Nephron progenitor cell (in vitro differentiated cells): ENCODE results near the gene ABL1.

Experiments
- DNase-seq: peaks from one replicate; pipeline ENCODE4 v3.0.0; 2021
- H3K27ac Mint-ChIP-seq: 2 replicates; pipeline ENCODE4 v1.8.0; 2021; ENCODE audit warnings: mild to moderate bottlenecking, moderate library complexity, mixed read lengths
- H3K27me3 Mint-ChIP-seq: 2 replicates; pipeline ENCODE4 v1.8.0; 2021; ENCODE audit warnings: mild to moderate bottlenecking, low read depth, mixed read lengths; ENCODE audit not compliant: poor library complexity
- H3K36me3 Mint-ChIP-seq: 2 replicates; pipeline ENCODE4 v1.8.0; 2021; ENCODE audit warnings: low read depth, mixed read lengths
- H3K4me1 Mint-ChIP-seq: 2 replicates; pipeline ENCODE4 v1.8.0; 2021; ENCODE audit warnings: mixed read lengths
- H3K4me3 Mint-ChIP-seq: 2 replicates; pipeline ENCODE4 v1.8.0; 2021; ENCODE audit warnings: mild to moderate bottlenecking, moderate library complexity, mixed read lengths
- H3K9me3 Mint-ChIP-seq: 2 replicates; pipeline ENCODE4 v1.8.0; 2021; ENCODE audit warnings: mild to moderate bottlenecking, moderate library complexity, mixed read lengths
- CTCF ChIP-seq: fragments of 200-600 bp; sonication (generic); IDR thresholded peaks from 2 replicates; pipeline ENCODE4 v1.5.0; 2021; ENCODE audit warnings: antibody characterized with exemption

Gene ABL1

GRCh38 chr9:130884111-130884531, 49.1 kb downstream of the ABL1 start:
- no peaks in the 10 kb centered on the region for H3K27me3 Mint-ChIP-seq
- H3K4me1 Mint-ChIP-seq, result peaks cover 17% of the 10 kb centered on the region
- peaks cover 73% of the 10 kb centered on the region for H3K36me3 Mint-ChIP-seq
- peak overlapping the region; percentile 91 for H3K27ac Mint-ChIP-seq
- no peak for TF ChIP-seq CTCF
- H3K4me3 Mint-ChIP-seq, result no peak overlapping the region
- no peaks in the 10 kb centered on the region for H3K9me3 Mint-ChIP-seq
- DNase-seq, result no peak

DNA sequence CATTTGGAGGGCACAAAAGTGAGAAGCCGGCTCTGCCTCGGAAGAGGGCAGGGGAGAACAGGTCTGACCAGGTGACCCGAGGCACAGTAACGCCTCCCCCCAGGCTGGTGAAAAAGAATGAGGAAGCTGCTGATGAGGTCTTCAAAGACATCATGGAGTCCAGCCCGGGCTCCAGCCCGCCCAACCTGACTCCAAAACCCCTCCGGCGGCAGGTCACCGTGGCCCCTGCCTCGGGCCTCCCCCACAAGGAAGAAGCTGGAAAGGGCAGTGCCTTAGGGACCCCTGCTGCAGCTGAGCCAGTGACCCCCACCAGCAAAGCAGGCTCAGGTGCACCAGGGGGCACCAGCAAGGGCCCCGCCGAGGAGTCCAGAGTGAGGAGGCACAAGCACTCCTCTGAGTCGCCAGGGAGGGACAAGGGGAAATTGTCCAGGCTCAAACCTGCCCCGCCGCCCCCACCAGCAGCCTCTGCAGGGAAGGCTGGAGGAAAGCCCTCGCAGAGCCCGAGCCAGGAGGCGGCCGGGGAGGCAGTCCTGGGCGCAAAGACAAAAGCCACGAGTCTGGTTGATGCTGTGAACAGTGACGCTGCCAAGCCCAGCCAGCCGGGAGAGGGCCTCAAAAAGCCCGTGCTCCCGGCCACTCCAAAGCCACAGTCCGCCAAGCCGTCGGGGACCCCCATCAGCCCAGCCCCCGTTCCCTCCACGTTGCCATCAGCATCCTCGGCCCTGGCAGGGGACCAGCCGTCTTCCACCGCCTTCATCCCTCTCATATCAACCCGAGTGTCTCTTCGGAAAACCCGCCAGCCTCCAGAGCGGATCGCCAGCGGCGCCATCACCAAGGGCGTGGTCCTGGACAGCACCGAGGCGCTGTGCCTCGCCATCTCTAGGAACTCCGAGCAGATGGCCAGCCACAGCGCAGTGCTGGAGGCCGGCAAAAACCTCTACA, 49.8 kb downstream of the ABL1 start:
- Mint-ChIP-seq H3K36me3 (peaks cover 66% of the 10 kb centered on the region), H3K27ac (peak overlapping the region; percentile 90), H3K27me3 (peaks cover under 1% of the 10 kb centered on the region), H3K9me3 (no peaks in the 10 kb centered on the region), H3K4me3 (no peak overlapping the region), H3K4me1 (peaks cover 17% of the 10 kb centered on the region)
- no peak for DNase-seq
- TF ChIP-seq CTCF, result no peak

DNA sequence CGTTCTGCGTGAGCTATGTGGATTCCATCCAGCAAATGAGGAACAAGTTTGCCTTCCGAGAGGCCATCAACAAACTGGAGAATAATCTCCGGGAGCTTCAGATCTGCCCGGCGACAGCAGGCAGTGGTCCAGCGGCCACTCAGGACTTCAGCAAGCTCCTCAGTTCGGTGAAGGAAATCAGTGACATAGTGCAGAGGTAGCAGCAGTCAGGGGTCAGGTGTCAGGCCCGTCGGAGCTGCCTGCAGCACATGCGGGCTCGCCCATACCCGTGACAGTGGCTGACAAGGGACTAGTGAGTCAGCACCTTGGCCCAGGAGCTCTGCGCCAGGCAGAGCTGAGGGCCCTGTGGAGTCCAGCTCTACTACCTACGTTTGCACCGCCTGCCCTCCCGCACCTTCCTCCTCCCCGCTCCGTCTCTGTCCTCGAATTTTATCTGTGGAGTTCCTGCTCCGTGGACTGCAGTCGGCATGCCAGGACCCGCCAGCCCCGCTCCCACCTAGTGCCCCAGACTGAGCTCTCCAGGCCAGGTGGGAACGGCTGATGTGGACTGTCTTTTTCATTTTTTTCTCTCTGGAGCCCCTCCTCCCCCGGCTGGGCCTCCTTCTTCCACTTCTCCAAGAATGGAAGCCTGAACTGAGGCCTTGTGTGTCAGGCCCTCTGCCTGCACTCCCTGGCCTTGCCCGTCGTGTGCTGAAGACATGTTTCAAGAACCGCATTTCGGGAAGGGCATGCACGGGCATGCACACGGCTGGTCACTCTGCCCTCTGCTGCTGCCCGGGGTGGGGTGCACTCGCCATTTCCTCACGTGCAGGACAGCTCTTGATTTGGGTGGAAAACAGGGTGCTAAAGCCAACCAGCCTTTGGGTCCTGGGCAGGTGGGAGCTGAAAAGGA, 50.7 kb downstream of the ABL1 start:
- peaks cover 2% of the 10 kb centered on the region for H3K27me3 Mint-ChIP-seq
- peaks cover 59% of the 10 kb centered on the region for H3K36me3 Mint-ChIP-seq
- peak overlapping the region; percentile 90 for H3K27ac Mint-ChIP-seq
- peaks cover 17% of the 10 kb centered on the region for H3K4me1 Mint-ChIP-seq
- DNase-seq, result no peak
- no peaks in the 10 kb centered on the region for H3K9me3 Mint-ChIP-seq
- TF ChIP-seq CTCF, result no peak
- no peak overlapping the region for H3K4me3 Mint-ChIP-seq

DNA sequence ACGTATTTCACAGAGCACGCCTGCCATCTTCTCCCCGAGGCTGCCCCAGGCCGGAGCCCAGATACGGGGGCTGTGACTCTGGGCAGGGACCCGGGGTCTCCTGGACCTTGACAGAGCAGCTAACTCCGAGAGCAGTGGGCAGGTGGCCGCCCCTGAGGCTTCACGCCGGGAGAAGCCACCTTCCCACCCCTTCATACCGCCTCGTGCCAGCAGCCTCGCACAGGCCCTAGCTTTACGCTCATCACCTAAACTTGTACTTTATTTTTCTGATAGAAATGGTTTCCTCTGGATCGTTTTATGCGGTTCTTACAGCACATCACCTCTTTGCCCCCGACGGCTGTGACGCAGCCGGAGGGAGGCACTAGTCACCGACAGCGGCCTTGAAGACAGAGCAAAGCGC, 51.9 kb downstream of the ABL1 start:
- H3K27ac Mint-ChIP-seq, result peak overlapping the region; percentile 64
- peaks cover 49% of the 10 kb centered on the region for H3K36me3 Mint-ChIP-seq
- H3K27me3 Mint-ChIP-seq, result peaks cover 2% of the 10 kb centered on the region
- DNase-seq, result no peak
- no peaks in the 10 kb centered on the region for H3K9me3 Mint-ChIP-seq
- H3K4me3 Mint-ChIP-seq, result no peak overlapping the region
- no peak for TF ChIP-seq CTCF
- H3K4me1 Mint-ChIP-seq, result peaks cover 19% of the 10 kb centered on the region

GRCh38 chr9:130887494-130888144, 52.6 kb downstream of the ABL1 start:
- TF ChIP-seq CTCF, result no peak
- Mint-ChIP-seq H3K9me3 (no peaks in the 10 kb centered on the region), H3K36me3 (peaks cover 46% of the 10 kb centered on the region), H3K4me3 (no peak overlapping the region), H3K4me1 (peaks cover 22% of the 10 kb centered on the region), H3K27ac (peak overlapping the region; percentile 72), H3K27me3 (peaks cover 2% of the 10 kb centered on the region)
- no peak for DNase-seq
